ENCODE results near the gene BCAP31. TPM values are rescaled to one million over a fixed set of nuclear protein-coding genes. Genes with fewer than 3 reads are reported as not detected.
"Not testable (repeated sequence)": the region's sequence is repeated elsewhere in the genome, so short reads cannot be mapped to it uniquely, and the experiment has no call there.

BCAP31 gene
- total RNA-seq, 1 donor from 2014 or later = 206 TPM

DNA sequence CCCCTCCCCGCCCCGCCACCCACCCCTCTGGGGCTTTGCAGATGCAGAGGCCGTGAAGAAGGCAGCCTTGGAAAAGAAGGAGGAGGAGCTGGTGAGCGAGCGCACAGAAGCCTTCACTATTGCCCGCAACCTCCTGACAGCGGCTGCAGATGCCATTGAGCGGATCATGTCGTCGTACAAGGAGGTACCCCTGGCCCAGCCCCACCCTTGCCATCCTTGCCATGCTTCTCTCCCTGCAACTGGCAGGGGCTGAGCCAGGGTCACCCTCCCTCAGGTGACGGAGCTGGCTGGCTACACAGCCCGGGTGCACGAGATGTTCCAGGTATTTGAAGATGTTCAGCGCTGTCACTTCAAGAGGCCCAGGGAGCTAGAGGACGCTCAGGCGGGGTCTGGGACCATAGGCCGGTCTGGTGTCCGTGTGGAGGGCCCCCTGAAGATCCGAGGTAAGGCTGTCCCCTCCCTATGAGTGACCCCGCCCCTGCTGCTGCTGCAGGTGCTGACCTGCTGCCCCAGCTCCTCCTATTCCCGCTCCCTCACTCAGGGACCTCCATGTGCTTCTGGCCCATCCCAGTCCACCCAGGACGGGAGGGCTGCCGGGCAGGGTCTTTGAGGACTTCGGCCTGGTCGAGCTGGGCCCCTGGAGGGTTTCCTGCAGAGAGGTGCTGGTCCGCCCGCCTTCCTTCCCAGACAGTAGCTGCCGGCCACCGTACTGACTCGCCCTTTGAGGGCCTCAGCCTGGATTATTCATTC is 12.1 kb upstream of the BCAP31 start:
- DNase-seq (ENCODE audit: extremely low read depth, low read depth, low spot score) = no peak

GRCh38 chrX:153735274-153735673 is 11.1 kb upstream of the BCAP31 start:
- no peak for DNase-seq (ENCODE audit: extremely low read depth, low read depth, low spot score)

GRCh38 chrX:153734871-153735270 is 10.7 kb upstream of the BCAP31 start:
- no peak for DNase-seq (ENCODE audit: extremely low read depth, low read depth, low spot score)

GRCh38 chrX:153733651-153734240 is 9.6 kb upstream of the BCAP31 start:
- DNase-seq (ENCODE audit: extremely low read depth, low read depth, low spot score) = no peak

- no peak for DNase-seq (ENCODE audit: extremely low read depth, low read depth, low spot score)
Observed at GRCh38 chrX:153732401-153732800, 8.2 kb upstream of the BCAP31 start.

- DNase-seq (ENCODE audit: extremely low read depth, low read depth, low spot score) = no peak
Observed at GRCh38 chrX:153731845-153732215, 7.6 kb upstream of the BCAP31 start.

DNA sequence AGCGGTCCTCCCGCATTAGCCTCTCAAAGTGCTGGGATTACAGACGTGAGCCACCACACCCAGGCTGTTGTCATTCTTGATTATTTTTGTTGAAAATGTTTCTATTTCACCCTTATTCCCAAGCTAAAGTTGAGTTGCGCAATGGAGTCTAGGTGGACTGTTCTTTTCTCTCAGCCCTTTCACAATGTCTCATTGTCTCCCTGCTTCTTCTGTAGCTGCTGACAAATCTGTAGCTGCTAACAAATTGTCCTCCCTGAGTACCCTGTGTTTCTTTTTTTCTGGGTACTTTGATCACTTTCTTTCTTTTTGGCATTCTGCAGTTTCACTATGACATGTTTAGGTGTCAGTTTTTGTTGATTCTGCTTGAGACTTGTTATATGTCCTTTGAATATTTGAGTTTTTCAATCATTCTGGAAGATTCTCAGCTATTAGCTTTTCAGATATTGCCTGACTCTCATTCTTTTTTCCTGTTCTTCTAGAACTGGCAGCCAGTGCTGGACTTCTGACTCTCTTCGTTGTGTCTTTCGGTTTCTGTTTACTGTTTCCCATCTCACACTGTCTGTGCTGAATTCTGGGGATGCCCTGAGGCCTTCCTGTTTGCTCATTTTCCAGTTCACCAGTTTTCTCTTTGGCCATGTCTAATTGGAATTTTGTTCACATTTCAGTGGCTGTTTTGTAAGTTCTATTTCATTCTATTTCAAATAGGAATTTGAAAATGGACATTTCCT is 7.1 kb upstream of the BCAP31 start:
- DNase-seq (ENCODE audit: extremely low read depth, low read depth, low spot score) = no peak

DNA sequence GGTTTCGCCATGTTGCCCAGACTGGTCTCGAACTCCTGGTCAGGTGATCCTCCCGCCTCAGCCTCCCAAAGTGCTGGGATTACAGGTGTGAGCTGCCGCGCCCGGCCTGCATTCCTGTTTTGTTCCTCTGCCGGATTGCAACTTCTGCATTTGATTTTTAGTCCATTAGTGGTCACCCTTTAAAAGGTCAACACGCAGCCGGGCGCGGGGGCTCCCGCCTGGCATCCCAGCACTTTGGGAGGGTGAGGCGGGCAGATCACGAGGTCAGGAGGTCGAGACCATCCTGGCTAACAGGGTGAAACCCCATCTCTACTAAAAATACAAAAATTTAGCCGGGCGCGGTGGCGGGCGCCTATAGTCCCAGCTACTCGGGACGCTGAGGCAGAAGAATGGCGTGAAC is 5.9 kb upstream of the BCAP31 start:
- DNase-seq (ENCODE audit: extremely low read depth, low read depth, low spot score) = not testable (repeated sequence)

DNA sequence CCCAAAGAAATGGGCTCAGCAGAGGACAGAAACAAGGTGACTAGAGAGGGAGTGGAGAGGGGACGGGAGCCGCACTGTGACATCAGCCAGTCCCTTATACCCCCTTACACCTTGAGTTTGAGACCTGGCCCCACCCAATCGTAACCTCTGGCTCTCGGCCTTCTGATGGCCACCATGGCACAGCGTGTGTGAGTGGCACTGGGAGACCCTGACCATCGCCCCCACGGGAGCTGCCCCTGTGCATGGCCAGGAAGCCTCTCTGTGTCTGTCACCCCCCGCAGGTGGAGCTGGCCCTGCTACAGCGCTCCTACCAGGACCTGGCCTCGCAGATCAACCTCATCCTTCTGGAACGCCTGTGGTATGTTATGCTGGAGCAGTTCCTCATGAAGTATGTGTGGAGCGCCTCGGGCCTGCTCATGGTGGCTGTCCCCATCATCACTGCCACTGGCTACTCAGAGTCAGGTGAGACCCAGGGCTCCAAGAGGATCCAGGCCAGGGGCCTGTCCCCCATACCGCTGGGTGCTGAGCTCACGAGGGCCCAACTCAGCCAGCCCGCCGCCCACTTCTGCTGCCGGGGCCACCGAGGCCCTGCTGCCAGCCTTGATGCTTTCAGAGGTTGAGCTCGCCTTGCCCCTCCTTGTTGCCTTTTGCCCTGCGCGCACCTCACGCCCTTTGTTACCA is 4.9 kb upstream of the BCAP31 start:
- no peak for DNase-seq (ENCODE audit: extremely low read depth, low read depth, low spot score)

DNA sequence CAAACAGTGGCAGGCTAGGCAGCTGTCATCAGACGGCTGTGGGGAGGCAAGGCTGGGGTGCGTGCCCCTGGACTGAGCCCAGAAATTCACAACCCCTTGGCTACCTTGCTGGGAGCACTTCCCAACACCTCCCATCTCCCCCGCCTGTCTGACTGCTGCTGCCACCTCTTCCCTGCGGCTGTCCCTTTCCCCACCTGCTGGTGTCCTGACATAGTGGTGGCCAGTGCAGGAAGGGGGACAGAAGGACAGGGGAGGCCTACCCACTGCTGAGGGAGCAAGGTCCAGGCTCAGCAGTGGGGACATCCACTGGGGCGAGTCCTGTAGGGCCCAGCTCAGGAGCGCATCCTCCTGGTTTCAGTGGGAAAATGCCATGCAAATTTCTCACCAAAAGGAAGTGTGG is 3.9 kb upstream of the BCAP31 start:
- DNase-seq (ENCODE audit: extremely low read depth, low read depth, low spot score) = no peak

DNA sequence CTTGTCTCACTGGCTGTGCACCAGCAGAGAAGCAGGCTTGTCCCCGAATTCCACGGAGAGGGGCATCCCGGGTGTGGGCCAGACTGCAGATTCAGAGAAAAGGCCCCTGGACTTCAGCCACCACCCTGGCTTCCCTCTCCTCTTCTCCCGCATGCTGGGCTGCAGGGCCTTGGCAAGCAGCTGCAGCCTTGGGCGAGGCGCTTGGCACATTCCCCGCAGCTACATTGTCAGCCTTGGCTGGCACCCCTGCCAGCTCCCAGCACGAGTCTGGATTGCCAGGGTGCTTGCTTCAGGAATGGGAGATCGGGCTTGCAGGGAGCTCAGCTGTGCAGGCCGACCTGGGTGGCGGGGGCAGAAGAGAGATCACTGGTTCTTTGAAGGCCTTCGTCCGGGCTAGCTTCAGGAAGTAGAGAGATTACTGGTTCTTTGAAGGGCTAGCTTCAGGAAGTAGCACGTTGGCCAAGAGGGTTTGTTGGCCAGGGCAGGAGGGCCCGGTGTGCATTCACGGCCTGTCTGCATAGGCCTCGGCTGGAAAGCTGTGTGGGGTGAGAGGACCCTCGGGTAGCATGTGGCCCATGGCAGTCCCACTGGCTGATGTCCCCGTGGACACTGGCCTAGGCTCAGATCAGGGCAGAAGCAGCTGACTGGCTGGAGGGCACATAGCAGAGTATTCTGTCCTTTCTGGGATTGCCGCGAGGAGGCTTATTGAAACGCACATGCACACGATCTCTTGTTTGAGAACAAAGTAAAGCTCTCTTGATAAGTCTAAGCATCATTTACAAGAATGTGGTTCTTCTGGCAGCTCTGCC is 3.1 kb upstream of the BCAP31 start:
- DNase-seq (ENCODE audit: extremely low read depth, low read depth, low spot score) = no peak

DNA sequence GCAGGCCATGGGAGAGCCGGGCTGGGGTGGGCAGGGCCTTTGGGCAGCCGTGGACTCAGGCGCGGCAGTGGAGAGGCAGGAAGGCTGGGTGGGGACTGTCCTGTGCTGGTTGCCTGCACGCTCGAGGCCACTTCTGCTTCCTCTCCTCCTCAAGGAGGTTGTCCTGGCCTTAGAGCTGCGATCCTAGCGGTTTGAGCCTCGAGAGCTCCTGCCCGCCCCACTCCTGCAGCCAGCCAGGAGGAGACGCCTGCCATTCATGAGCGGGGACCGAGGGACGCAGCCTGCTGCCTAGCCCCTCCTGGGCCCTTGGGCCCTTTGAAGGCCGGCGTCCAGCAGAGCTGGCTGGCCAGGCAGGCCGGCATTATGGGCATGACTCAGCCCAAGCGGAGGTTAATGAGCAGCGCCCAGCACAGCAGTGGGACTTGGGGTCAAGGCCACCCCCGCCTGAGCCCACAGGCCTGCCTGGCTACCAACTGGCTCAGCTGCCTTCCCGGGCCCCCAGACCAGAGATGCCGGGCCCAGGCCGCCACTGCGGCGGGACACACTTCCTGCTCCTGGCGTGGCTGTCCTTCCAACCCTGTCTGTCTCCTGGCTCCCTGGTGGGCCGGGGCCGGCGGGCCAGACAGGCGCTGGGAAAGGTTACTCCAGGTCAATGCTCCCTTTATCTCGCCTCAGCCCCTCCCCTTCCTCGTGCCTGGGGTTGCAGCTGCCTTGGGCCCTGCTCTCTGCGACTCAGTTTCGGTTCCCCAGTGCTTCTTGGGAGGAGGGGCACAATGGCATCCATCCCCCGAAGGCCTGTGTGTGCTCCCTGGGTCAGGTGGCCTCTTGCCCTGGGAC is 2.3 kb upstream of the BCAP31 start:
- no peak for DNase-seq (ENCODE audit: extremely low read depth, low read depth, low spot score)

DNA sequence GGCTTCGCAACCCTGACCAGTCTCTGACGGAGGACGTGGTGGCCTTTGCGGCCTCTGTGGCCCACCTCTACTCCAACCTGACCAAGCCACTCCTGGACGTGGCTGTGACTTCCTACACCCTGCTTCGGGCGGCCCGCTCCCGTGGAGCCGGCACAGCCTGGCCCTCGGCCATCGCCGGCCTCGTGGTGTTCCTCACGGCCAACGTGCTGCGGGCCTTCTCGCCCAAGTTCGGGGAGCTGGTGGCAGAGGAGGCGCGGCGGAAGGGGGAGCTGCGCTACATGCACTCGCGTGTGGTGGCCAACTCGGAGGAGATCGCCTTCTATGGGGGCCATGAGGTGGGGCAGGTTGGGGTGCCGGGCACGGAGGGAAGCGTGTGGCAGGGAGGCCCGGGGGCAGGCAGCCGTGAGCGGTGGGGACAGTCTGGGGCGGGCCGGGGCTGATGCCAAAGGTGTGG is 1.7 kb upstream of the BCAP31 start:
- DNase-seq (ENCODE audit: extremely low read depth, low read depth, low spot score) = no peak

DNA sequence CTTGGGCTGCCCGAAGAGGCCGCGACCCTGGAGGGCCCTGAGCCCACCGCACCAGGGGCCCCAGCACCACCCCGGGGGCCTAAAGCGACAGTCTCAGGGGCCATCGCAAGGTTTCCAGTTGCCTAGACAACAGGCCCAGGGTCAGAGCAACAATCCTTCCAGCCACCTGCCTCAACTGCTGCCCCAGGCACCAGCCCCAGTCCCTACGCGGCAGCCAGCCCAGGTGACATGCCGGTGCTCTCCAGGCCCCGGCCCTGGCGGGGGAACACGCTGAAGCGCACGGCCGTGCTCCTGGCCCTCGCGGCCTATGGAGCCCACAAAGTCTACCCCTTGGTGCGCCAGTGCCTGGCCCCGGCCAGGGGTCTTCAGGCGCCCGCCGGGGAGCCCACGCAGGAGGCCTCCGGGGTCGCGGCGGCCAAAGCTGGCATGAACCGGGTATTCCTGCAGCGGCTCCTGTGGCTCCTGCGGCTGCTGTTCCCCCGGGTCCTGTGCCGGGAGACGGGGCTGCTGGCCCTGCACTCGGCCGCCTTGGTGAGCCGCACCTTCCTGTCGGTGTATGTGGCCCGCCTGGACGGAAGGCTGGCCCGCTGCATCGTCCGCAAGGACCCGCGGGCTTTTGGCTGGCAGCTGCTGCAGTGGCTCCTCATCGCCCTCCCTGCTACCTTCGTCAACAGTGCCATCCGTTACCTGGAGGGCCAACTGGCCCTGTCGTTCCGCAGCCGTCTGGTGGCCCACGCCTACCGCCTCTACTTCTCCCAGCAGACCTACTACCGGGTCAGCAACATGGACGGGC is 1.0 kb upstream of the BCAP31 start:
- DNase-seq (ENCODE audit: extremely low read depth, low read depth, low spot score) = no peak

- DNase-seq (ENCODE audit: extremely low read depth, low read depth, low spot score) = no peak
Observed at GRCh38 chrX:153723351-153724251, 586 bp downstream of the BCAP31 start.

GRCh38 chrX:153722704-153723350 is 1.4 kb downstream of the BCAP31 start:
- no peak for DNase-seq (ENCODE audit: extremely low read depth, low read depth, low spot score)

- no peak for DNase-seq (ENCODE audit: extremely low read depth, low read depth, low spot score)
Observed at GRCh38 chrX:153719701-153720100, 4.5 kb downstream of the BCAP31 start.
